ENCODE results near the gene DEPDC1B.

DNA sequence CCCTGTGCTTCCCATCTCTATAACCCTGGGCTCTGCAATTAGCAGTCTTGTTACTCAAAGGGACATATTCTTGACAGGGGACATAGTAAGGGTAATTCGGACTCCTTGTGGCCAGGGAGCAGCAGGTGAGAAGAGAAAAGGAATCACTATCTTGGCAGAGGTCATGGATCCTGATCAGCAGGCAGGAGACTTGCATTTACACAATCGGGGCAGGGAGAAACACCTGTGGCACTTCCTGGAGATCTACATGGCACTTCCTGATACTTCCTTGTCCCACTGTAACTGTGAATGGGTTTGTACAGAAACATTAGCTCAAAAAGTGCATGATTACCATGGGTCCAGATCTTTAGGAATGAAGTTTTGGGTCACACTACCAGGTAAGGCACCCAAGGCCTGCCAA, 29.2 kb downstream of the DEPDC1B start:
- TF ChIP-seq, protein P1, sequence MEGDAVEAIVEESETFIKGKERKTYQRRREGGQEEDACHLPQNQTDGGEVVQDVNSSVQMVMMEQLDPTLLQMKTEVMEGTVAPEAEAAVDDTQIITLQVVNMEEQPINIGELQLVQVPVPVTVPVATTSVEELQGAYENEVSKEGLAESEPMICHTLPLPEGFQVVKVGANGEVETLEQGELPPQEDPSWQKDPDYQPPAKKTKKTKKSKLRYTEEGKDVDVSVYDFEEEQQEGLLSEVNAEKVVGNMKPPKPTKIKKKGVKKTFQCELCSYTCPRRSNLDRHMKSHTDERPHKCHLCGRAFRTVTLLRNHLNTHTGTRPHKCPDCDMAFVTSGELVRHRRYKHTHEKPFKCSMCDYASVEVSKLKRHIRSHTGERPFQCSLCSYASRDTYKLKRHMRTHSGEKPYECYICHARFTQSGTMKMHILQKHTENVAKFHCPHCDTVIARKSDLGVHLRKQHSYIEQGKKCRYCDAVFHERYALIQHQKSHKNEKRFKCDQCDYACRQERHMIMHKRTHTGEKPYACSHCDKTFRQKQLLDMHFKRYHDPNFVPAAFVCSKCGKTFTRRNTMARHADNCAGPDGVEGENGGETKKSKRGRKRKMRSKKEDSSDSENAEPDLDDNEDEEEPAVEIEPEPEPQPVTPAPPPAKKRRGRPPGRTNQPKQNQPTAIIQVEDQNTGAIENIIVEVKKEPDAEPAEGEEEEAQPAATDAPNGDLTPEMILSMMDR (IDR thresholded peaks at IDR 0.05): no peak
- TF ChIP-seq POLR2AphosphoS5 (IDR thresholded peaks at IDR 0.05) (no peak), POLR2A (IDR thresholded peaks at IDR 0.05) (no peak)
